Hematopoietic multipotent progenitor cell treated with erythropoietin and hydrocortisone succinate and interleukin-3 and kit ligand, for 4 days (in vitro differentiated cells): ENCODE results near the gene GOLGA6L22.
"Not testable (repeated sequence)": the region's sequence is repeated elsewhere in the genome, so short reads cannot be mapped to it uniquely, and the experiment has no call there.

Source experiments
- DNase-seq: peaks from one replicate; pipeline ENCODE4 v3.0.0-alpha.2; 2015

The GOLGA6L22 gene

GRCh38 chr15:22458603-22459002 is at the start of gene GOLGA6L22:
GOLGA6L22 (plus strand) TSS chr15:22458903; CDS start chr15:22458994, 91 bp downstream.
- not testable (repeated sequence) for DNase-seq

GRCh38 chr15:22417288-22417687 is 41.4 kb upstream of the GOLGA6L22 start:
- DNase-seq: not testable (repeated sequence)

GRCh38 chr15:22417795-22418194 is 40.9 kb upstream of the GOLGA6L22 start:
- not testable (repeated sequence) for DNase-seq

- DNase-seq: not testable (repeated sequence)
Measured at GRCh38 chr15:22418212-22418611, 40.5 kb upstream of the GOLGA6L22 start.

- DNase-seq: not testable (repeated sequence)
Measured at GRCh38 chr15:22418666-22419065, 40.0 kb upstream of the GOLGA6L22 start.

GRCh38 chr15:22420340-22420739 is 38.4 kb upstream of the GOLGA6L22 start:
- DNase-seq: not testable (repeated sequence)

GRCh38 chr15:22429426-22429825 is 29.3 kb upstream of the GOLGA6L22 start:
- not testable (repeated sequence) for DNase-seq

- not testable (repeated sequence) for DNase-seq
Measured at GRCh38 chr15:22431687-22432086, 27.0 kb upstream of the GOLGA6L22 start.

GRCh38 chr15:22494490-22495113 is 35.9 kb downstream of the GOLGA6L22 start:
- DNase-seq: peak; percentile 50

GRCh38 chr15:22497200-22497599 is 38.5 kb downstream of the GOLGA6L22 start:
- not testable (repeated sequence) for DNase-seq

GRCh38 chr15:22498220-22498925 is 39.7 kb downstream of the GOLGA6L22 start:
- not testable (repeated sequence) for DNase-seq

GRCh38 chr15:22502272-22502671 is 43.6 kb downstream of the GOLGA6L22 start:
- DNase-seq: not testable (repeated sequence)

GRCh38 chr15:22506959-22507358 is 48.3 kb downstream of the GOLGA6L22 start:
- not testable (repeated sequence) for DNase-seq

GRCh38 chr15:22516140-22516539 is 57.4 kb downstream of the GOLGA6L22 start:
- not testable (repeated sequence) for DNase-seq
